Tibial nerve (tissue), 4 donors: ENCODE measurements around the gene POLDIP3.

Source experiments
- EP300 ChIP-seq, 2 donors: sonication (generic); formaldehyde crosslinking; IDR thresholded peaks; one replicate each; pipeline ENCODE4 v1.6.1; 2017; ENCODE audit warnings: antibody characterized with exemption in 2 of 2, mild to moderate bottlenecking in 1 of 2
- POLR2A ChIP-seq, 2 donors: fragments of 450-650 bp; IDR thresholded peaks; one replicate each; pipeline ENCODE4 v1.6.1; 2017; ENCODE audit warnings: antibody characterized with exemption in 2 of 2, mild to moderate bottlenecking in 2 of 2, moderate library complexity in 2 of 2
- TF ChIP-seq, protein P1 (sequence below), 5 experiments: fragments of 200-600 bp in 3 of 5; fragments of 450-650 bp in 2 of 5; sonication (generic) in 3 of 5; IDR thresholded peaks; one replicate each; pipeline ENCODE4 v1.5.1; 2016 to 2019; ENCODE audit warnings: antibody characterized with exemption in 5 of 5, mild to moderate bottlenecking in 3 of 5, moderate library complexity in 2 of 5

DNA sequence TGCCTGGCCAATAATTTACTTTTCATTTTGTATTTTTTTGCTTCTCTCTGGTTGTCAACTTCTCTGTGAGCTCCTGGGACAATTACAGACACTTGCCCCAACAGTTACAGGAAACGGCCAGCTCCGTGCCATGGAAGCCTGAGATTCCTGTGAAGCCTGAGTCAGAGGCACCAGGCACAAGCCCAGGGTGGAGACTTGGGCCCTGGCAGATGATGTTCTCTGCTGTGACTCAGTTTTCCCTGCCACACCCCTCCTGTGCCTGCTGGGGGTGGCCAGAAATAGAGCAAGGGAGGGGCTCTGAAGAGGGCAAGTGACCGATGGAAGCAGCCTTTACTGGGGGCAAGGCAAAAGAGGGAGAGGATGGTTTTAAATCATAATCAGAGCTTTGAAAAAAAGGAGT lies 20.8 kb upstream of the POLDIP3 start:
- TF ChIP-seq, protein P1, sequence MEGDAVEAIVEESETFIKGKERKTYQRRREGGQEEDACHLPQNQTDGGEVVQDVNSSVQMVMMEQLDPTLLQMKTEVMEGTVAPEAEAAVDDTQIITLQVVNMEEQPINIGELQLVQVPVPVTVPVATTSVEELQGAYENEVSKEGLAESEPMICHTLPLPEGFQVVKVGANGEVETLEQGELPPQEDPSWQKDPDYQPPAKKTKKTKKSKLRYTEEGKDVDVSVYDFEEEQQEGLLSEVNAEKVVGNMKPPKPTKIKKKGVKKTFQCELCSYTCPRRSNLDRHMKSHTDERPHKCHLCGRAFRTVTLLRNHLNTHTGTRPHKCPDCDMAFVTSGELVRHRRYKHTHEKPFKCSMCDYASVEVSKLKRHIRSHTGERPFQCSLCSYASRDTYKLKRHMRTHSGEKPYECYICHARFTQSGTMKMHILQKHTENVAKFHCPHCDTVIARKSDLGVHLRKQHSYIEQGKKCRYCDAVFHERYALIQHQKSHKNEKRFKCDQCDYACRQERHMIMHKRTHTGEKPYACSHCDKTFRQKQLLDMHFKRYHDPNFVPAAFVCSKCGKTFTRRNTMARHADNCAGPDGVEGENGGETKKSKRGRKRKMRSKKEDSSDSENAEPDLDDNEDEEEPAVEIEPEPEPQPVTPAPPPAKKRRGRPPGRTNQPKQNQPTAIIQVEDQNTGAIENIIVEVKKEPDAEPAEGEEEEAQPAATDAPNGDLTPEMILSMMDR (IDR thresholded peaks at IDR 0.05), result no peak
- TF ChIP-seq POLR2A (IDR thresholded peaks at IDR 0.05) (no peak), EP300 (IDR thresholded peaks at IDR 0.05) (peak; percentile 34 to 72)
